Esophagus squamous epithelium (tissue), 5 donors: ENCODE results near the gene RASL11B. TPM values are rescaled to one million over a fixed set of nuclear protein-coding genes. Genes with fewer than 3 reads are reported as not detected.

Source experiments
- DNase-seq: peaks from one replicate; lab custom pipeline; 2025; lab: John Stamatoyannopoulos, UW
- H3K27ac ChIP-seq, 4 donors: fragments of 200-600 bp; sonication (generic); one replicate each; pipeline ENCODE4 v1.5.1; 2016 to 2019; ENCODE audit warnings: mild to moderate bottlenecking in 1 of 4
- H3K27me3 ChIP-seq, 4 donors: fragments of 200-600 bp; sonication (generic); 1 replicate in 3 of 4; 2 replicates in 1 of 4; pipeline versions ENCODE4 v1.5.1 to v1.6.0; 2017 to 2021; ENCODE audit warnings: antibody characterized with exemption in 1 of 4
- H3K36me3 ChIP-seq, 3 donors: fragments of 200-600 bp; sonication (generic); one replicate each; pipeline ENCODE4 v1.5.1; 2016 to 2019
- H3K4me1 ChIP-seq, 3 donors: fragments of 200-600 bp; sonication (generic); one replicate each; pipeline ENCODE4 v1.5.1; 2017 to 2019
- H3K4me3 ChIP-seq, 4 donors: fragments of 200-600 bp; sonication (generic); 1 replicate in 3 of 4; 2 replicates in 1 of 4; pipeline ENCODE4 v1.5.1; 2016 to 2019; ENCODE audit warnings: mild to moderate bottlenecking in 2 of 4, moderate library complexity in 1 of 4
- H3K9me3 ChIP-seq, 3 donors: fragments of 200-600 bp; sonication (generic); one replicate each; pipeline ENCODE4 v1.5.1; 2016 to 2019
- CTCF ChIP-seq, 6 experiments: fragments of 450-650 bp in 4 of 6; fragments of 200-600 bp in 2 of 6; sonication (generic) in 2 of 6; IDR thresholded peaks; one replicate each; pipeline ENCODE4 v1.5.1; 2016 to 2019; ENCODE audit warnings: antibody characterized with exemption in 6 of 6, mild to moderate bottlenecking in 4 of 6, moderate library complexity in 4 of 6
- POLR2A ChIP-seq, 4 donors: fragments of 450-650 bp; IDR thresholded peaks; one replicate each; pipeline ENCODE4 v1.6.1; 2017; ENCODE audit warnings: antibody characterized with exemption in 4 of 4, mild to moderate bottlenecking in 4 of 4, moderate library complexity in 3 of 4
- WGBS, 2 donors: methylation state at CpG; one replicate each; pipeline ENCODE4 v1.1.5; 2018; 5-methylcytosine and 5-hydroxymethylcytosine counted together
- intact Hi-C: fragments of 100-400 bp; cut with DNase I; formaldehyde crosslinking; loops from one replicate; pipeline ENCODE4 v1.15.0; 2022
- total RNA-seq, 4 donors: library from RNA; depleted of rRNA; stranded (reverse); fragments of >200 nt; gene quantifications; one replicate each; pipeline ENCODE4 v1.1.0, GENCODE V29; 2016
- donor health status: DM: yes; HTN: yes; CAD: no.

The RASL11B gene
- total RNA-seq, 4 donors from 2014 or later = 0.15 to 0.97 (median 0.83) TPM

- TF ChIP-seq POLR2A (IDR thresholded peaks at IDR 0.05) (no peak), CTCF (IDR thresholded peaks at IDR 0.05) (no peak)
- 62 to 66% methylated on average over 3 to 4 of the region's 6 CpGs for WGBS, 2 donors
- DNase-seq = no peak
- H3K4me3 ChIP-seq = no peak overlapping the region
- no peaks in the 10 kb centered on the region for H3K27me3 ChIP-seq
- H3K9me3 ChIP-seq = no peaks in the 10 kb centered on the region
- peaks cover 0 to 6% (median 0%) of the 10 kb centered on the region in 3 donors for H3K4me1 ChIP-seq
- no peak overlapping the region for H3K27ac ChIP-seq
- intact Hi-C loops = no loop called here
- no peaks in the 10 kb centered on the region for H3K36me3 ChIP-seq
These were observed 53.7 kb downstream of the RASL11B start for GRCh38 chr4:52915730-52916300.

Other genes starting within 250 kb of the RASL11B start
- gene USP46, start 203.0 kb upstream of the RASL11B start, total RNA-seq = 10 to 100 TPM; 12.0 to 22.1 (median 12.9) TPM
- 1 to 10 TPM in 3 of 4 donors, under 1 TPM in 1; 0.91 to 5.2 (median 2.1) TPM for gene ERVMER34-1, start 110.9 kb upstream of the RASL11B start, total RNA-seq